RKO (cell line): ENCODE data around the gene SEMA6B.
"Not testable (repeated sequence)": the region's sequence is repeated elsewhere in the genome, so short reads cannot be mapped to it uniquely, and the experiment has no call there.

ENCODE experiments used
- DNase-seq: peaks from one replicate; pipeline ENCODE4 v3.0.0-alpha.2; 2016; ENCODE audit warnings: low spot score

SEMA6B gene

GRCh38 chr19:4571305-4571917 is 11.9 kb upstream of the SEMA6B start:
- DNase-seq: no peak

GRCh38 chr19:4570916-4571304 is 11.4 kb upstream of the SEMA6B start:
- no peak for DNase-seq

- no peak for DNase-seq
Observed at GRCh38 chr19:4570402-4570801, 10.9 kb upstream of the SEMA6B start.

GRCh38 chr19:4568886-4569285 is 9.4 kb upstream of the SEMA6B start:
- DNase-seq: no peak

- no peak for DNase-seq
Observed at GRCh38 chr19:4567584-4568071, 8.1 kb upstream of the SEMA6B start.

GRCh38 chr19:4566402-4567051 is 7.0 kb upstream of the SEMA6B start:
- DNase-seq: no peak

GRCh38 chr19:4563562-4563961 is 4.1 kb upstream of the SEMA6B start:
- DNase-seq: not testable (repeated sequence)

- DNase-seq: not testable (repeated sequence)
Observed at GRCh38 chr19:4562085-4562484, 2.6 kb upstream of the SEMA6B start.

- DNase-seq: no peak
Observed at GRCh38 chr19:4557971-4558941, 1.2 kb downstream of the SEMA6B start.

GRCh38 chr19:4557144-4557970 is 2.1 kb downstream of the SEMA6B start:
- DNase-seq: no peak

- peak; percentile 68 for DNase-seq
Observed at GRCh38 chr19:4556597-4557127, 2.8 kb downstream of the SEMA6B start.

GRCh38 chr19:4555657-4556561 is 3.6 kb downstream of the SEMA6B start:
- no peak for DNase-seq

GRCh38 chr19:4554717-4555116 is 4.8 kb downstream of the SEMA6B start:
- DNase-seq: no peak

- no peak for DNase-seq
Observed at GRCh38 chr19:4553775-4554174, 5.7 kb downstream of the SEMA6B start.

GRCh38 chr19:4553092-4553695 is 6.3 kb downstream of the SEMA6B start:
- DNase-seq: no peak

- no peak for DNase-seq
Observed at GRCh38 chr19:4552525-4552819, 7.0 kb downstream of the SEMA6B start.

GRCh38 chr19:4550479-4551050 is 8.9 kb downstream of the SEMA6B start:
- no peak for DNase-seq

GRCh38 chr19:4550018-4550417 is 9.5 kb downstream of the SEMA6B start:
- DNase-seq: no peak

GRCh38 chr19:4548238-4548584 is 11.3 kb downstream of the SEMA6B start:
- no peak for DNase-seq
